Measurements from ENCODE around the gene PYGO2.

- TF ChIP-seq, protein P1, sequence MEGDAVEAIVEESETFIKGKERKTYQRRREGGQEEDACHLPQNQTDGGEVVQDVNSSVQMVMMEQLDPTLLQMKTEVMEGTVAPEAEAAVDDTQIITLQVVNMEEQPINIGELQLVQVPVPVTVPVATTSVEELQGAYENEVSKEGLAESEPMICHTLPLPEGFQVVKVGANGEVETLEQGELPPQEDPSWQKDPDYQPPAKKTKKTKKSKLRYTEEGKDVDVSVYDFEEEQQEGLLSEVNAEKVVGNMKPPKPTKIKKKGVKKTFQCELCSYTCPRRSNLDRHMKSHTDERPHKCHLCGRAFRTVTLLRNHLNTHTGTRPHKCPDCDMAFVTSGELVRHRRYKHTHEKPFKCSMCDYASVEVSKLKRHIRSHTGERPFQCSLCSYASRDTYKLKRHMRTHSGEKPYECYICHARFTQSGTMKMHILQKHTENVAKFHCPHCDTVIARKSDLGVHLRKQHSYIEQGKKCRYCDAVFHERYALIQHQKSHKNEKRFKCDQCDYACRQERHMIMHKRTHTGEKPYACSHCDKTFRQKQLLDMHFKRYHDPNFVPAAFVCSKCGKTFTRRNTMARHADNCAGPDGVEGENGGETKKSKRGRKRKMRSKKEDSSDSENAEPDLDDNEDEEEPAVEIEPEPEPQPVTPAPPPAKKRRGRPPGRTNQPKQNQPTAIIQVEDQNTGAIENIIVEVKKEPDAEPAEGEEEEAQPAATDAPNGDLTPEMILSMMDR (IDR thresholded peaks at IDR 0.05), result peak in 1 of 4 experiments; percentile 42
- peak; percentile 94 for TF ChIP-seq POLR2AphosphoS5 (IDR thresholded peaks at IDR 0.05)
- peak; percentile 86 for TF ChIP-seq POLR2A (IDR thresholded peaks at IDR 0.05)
Observed at GRCh38 chr1:155000726-155001424, 39.3 kb upstream of the PYGO2 start.

All from prostate gland (tissue), 2 donors.